ENCODE measurements around the gene DVL2. TPM values are rescaled to one million over a fixed set of nuclear protein-coding genes. Genes with fewer than 3 reads are reported as not detected.

DVL2 gene
- total and polyA plus RNA-seq, 2 of the 13 experiments (the other 11 are each of a cell fraction or from before 2014, with no cell fraction given): 5.7 to 38.2 TPM

- TF ChIP-seq PRDM10 (CRISPR knock-in tag; IDR thresholded peaks at IDR 0.05; ENCODE audit: low read depth) (peak; percentile 97), ZNF850 (CRISPR knock-in tag; conservative IDR thresholded peaks at IDR 0.05) (no peak), ZNF354B (CRISPR knock-in tag; IDR thresholded peaks at IDR 0.05) (no peak), AGO2 (optimal IDR thresholded peaks at IDR 0.05; ENCODE audit: low read depth, low read length) (peak; percentile 100), ERF (CRISPR knock-in tag; IDR thresholded peaks at IDR 0.05) (peak; percentile 73), ZGPAT (CRISPR knock-in tag; IDR thresholded peaks at IDR 0.05) (peak; percentile 90), ZNF180 (CRISPR knock-in tag; IDR thresholded peaks at IDR 0.05; ENCODE audit: borderline replicate concordance, low read depth) (peak; percentile 57; the same call in 1 of the 2 replicates), ZBTB8A (CRISPR knock-in tag; IDR thresholded peaks at IDR 0.05; ENCODE audit: borderline replicate concordance, low read depth) (no peak), POLR2A (IDR thresholded peaks at IDR 0.05; ENCODE audit: insufficient read depth in 1 of 2, low read depth in 2 of 2, low read length in 2 of 2) (peak; percentile 45 to 93; a peak in 3 of 4 replicates), ZFP36 (IDR thresholded peaks at IDR 0.05; ENCODE audit: borderline replicate concordance, low read depth, low read length, partially characterized antibody) (no peak), ZNF234 (CRISPR knock-in tag; conservative IDR thresholded peaks at IDR 0.05) (no peak), ZNF790 (CRISPR knock-in tag; IDR thresholded peaks at IDR 0.05; ENCODE audit: borderline replicate concordance) (0 out of 2 replicates have a peak, but pooled peaks have one; percentile 53), KDM3A (CRISPR knock-in tag; IDR thresholded peaks at IDR 0.05; ENCODE audit: low read depth) (peak; percentile 43; the same call in 1 of the 2 replicates), HOXD1 (CRISPR knock-in tag; IDR thresholded peaks at IDR 0.05) (peak; percentile 83; the same call in 1 of the 2 replicates), PPARG (CRISPR knock-in tag; conservative IDR thresholded peaks at IDR 0.05) (no peak; the same call in 1 of the 2 replicates), ETV6 (CRISPR knock-in tag; conservative IDR thresholded peaks at IDR 0.05) (no peak), ZNF780A (CRISPR knock-in tag; IDR thresholded peaks at IDR 0.05) (no peak), ZNF737 (CRISPR knock-in tag; IDR thresholded peaks at IDR 0.05; ENCODE audit: borderline replicate concordance) (no peak), ZNF567 (CRISPR knock-in tag; IDR thresholded peaks at IDR 0.05; ENCODE audit: borderline replicate concordance) (peak; percentile 85; the same call in 1 of the 2 replicates), ONECUT2 (CRISPR knock-in tag; IDR thresholded peaks at IDR 0.05) (no peak), ARNT2 (CRISPR knock-in tag; IDR thresholded peaks at IDR 0.05; ENCODE audit: low read depth) (no peak; the same call in 1 of the 2 replicates), SSRP1 (CRISPR knock-in tag; IDR thresholded peaks at IDR 0.05) (peak; percentile 98)
- TF ChIP-seq, protein P1, sequence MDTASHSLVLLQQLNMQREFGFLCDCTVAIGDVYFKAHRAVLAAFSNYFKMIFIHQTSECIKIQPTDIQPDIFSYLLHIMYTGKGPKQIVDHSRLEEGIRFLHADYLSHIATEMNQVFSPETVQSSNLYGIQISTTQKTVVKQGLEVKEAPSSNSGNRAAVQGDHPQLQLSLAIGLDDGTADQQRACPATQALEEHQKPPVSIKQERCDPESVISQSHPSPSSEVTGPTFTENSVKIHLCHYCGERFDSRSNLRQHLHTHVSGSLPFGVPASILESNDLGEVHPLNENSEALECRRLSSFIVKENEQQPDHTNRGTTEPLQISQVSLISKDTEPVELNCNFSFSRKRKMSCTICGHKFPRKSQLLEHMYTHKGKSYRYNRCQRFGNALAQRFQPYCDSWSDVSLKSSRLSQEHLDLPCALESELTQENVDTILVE (CRISPR knock-in tag; IDR thresholded peaks at IDR 0.05): peak; percentile 86
Measured at GRCh38 chr17:7234083-7234951, at the start of gene DVL2 (continued).

Measured in HepG2 (cell line).